D341Med (cell line): ENCODE results near the gene COL9A3.
A peak's percentile ranks its signal among the peaks of the same experiment; 100 is the strongest.

ENCODE experiments used
- DNase-seq: peaks from one replicate; pipeline ENCODE4 v3.0.0; 2012; ENCODE audit warnings: low spot score

Gene COL9A3

DNA sequence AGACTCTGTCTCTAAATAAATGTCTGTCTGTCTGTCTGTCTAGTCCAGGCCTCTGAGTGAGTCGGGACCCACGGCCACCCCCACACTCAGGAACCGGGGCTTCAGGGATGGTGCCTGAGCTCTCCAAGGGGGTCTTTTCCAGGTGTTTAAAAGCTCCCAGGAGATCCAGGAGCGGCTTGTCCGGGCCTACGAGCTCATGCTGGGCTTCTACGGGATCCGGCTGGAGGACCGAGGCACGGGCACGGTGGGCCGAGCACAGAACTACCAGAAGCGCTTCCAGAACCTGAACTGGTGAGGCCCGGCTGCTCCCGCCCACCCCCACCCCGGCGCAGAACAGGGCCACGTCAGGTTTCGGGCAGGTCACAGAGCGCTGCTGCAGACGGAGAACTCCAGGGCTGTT is 5.5 kb upstream of the COL9A3 start:
- DNase-seq: no peak

DNA sequence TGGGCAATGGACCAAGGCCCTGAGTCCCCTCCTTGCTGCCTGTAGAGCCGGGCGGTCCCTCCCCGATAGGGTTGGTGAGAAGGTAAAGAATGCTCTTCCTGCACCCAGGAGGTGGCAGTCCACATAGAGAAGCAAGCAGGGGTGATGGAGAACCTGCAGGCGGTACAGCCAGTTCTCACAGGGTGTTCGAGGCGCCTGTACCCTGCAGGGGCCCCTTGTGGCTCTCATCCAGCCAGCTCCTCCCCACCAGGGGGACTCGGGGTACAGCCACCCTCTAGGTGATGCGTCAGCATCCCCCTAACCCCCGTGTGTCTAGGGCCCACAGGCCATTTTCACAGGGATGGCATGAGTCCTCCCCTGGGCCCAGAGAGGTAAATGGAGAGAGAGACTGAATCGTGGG is 5.1 kb upstream of the COL9A3 start:
- DNase-seq: no peak

DNA sequence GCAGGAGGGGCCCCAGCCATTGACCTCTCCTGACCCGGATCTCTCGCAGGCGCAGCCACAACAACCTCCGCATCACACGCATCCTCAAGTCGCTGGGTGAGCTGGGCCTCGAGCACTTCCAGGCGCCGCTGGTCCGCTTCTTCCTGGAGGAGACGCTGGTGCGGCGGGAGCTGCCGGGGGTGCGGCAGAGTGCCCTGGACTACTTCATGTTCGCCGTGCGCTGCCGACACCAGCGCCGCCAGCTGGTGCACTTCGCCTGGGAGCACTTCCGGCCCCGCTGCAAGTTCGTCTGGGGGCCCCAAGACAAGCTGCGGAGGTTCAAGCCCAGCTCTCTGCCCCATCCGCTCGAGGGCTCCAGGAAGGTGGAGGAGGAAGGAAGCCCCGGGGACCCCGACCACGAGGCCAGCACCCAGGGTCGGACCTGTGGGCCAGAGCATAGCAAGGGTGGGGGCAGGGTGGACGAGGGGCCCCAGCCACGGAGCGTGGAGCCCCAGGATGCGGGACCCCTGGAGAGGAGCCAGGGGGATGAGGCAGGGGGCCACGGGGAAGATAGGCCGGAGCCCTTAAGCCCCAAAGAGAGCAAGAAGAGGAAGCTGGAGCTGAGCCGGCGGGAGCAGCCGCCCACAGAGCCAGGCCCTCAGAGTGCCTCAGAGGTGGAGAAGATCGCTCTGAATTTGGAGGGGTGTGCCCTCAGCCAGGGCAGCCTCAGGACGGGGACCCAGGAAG is 4.5 kb upstream of the COL9A3 start:
- DNase-seq: no peak

DNA sequence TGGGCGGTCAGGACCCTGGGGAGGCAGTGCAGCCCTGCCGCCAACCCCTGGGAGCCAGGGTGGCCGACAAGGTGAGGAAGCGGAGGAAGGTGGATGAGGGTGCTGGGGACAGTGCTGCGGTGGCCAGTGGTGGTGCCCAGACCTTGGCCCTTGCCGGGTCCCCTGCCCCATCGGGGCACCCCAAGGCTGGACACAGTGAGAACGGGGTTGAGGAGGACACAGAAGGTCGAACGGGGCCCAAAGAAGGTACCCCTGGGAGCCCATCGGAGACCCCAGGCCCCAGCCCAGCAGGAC is 4.0 kb upstream of the COL9A3 start:
- no peak for DNase-seq

DNA sequence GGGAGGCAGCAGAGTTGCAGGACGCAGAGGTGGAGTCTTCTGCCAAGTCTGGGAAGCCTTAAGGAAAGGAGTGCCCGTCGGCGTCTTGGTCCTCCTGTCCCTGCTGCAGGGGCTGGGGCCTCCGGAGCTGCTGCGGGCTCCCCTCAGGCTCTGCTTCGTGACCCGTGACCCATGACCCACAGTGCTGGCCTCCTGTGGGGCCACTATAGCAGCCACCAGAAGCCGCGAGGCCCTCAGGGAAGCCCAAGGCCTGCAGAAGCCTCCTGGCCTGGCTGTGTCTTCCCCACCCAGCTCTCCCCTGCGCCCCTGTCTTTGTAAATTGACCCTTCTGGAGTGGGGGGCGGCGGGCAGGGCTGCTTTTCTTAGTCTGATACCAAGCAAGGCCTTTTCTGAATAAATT is 3.3 kb upstream of the COL9A3 start:
- no peak for DNase-seq

DNA sequence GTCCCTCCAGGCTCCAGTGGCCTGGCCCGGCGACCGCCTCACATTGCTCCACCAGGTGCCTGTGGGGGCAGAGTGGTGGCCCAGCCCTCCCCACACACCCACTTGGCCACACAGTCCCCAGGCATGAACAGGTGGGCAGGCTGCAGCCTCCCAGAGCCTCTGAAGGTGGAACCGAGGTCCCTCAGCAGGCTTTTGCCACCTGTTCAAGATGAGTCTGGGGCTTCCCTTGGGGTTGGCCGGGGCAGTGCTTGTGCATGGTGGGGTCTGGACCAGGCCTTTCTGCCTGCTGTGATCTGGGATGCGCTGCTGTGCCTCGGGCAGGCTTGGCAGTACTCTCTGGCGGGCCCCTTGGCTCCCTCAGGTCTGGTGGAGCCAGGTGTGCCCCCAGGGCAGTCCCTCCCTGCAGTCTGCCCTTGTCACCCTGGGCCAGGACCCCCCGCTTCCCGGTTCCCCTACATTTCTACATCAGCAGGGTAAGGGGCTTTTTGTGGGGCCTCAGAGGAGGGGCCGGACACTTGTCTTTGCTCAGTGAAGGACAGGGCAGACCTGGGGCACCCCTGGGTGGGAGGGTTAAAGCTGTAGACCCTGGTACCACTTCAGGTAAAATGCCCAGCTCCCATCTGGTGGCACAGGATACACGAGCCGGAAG is 2.7 kb upstream of the COL9A3 start:
- no peak for DNase-seq

DNA sequence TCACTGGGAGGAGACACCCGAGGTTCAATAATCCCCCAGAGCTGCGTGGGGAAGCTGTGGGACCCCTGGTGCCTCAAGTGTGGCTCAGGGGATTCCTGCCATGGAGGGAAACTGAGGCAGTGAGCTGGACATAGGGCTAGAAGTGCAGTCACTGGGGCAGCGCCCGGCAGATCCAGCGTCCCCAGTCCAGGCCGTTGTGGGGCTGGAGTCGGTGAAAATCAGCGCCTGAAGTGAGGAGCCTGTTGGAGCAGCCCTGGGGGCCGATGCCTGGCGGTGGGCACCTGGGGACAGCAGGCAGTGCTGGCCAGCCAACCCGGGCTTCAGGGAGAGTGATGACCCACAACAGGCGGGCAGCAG is 2.2 kb upstream of the COL9A3 start:
- DNase-seq: no peak

DNA sequence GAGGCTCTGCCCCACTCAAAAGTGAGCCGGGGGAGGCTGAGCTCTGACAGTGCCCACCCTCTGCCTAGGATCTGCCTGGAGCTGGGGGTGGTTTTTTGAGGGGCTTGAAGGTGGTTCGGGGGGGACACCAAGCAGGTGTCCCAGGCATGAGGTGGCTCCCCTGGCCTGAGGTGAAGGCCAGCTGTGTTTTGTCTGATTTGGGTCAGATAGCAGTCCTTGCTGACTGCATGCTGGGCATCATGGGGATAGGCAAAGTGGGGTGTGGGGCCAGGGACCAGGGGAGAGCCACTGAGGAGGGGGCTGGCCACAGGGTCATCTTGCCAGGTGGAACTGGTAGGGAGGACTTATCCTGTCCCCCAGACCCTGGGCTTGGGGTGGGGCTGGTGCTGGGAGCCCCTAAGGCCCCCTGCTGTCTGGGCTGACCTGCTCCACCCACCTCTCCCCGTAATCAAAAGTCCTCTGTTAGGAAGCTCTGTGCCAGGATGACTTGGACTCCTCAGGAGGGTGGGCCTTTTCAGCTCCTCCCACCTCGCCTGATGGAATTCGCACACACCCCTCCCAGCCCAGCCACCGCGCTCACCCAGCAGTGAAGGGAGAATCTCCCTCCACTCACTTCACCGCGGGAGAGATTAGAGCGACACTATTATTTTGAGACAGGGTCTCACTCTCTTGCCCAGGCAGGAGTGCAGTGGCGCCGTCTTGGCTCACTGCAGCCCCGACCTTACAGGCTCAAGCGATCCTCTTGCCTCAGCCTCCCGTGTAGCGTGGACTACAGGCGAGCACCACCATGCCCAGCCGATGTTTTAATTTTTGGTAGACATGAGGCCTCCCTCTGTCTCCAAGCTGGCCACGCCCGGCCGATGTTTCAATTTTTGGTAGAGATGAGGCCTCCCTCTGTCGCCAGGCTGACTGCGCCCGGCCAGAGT is 1.5 kb upstream of the COL9A3 start:
- no peak for DNase-seq

DNA sequence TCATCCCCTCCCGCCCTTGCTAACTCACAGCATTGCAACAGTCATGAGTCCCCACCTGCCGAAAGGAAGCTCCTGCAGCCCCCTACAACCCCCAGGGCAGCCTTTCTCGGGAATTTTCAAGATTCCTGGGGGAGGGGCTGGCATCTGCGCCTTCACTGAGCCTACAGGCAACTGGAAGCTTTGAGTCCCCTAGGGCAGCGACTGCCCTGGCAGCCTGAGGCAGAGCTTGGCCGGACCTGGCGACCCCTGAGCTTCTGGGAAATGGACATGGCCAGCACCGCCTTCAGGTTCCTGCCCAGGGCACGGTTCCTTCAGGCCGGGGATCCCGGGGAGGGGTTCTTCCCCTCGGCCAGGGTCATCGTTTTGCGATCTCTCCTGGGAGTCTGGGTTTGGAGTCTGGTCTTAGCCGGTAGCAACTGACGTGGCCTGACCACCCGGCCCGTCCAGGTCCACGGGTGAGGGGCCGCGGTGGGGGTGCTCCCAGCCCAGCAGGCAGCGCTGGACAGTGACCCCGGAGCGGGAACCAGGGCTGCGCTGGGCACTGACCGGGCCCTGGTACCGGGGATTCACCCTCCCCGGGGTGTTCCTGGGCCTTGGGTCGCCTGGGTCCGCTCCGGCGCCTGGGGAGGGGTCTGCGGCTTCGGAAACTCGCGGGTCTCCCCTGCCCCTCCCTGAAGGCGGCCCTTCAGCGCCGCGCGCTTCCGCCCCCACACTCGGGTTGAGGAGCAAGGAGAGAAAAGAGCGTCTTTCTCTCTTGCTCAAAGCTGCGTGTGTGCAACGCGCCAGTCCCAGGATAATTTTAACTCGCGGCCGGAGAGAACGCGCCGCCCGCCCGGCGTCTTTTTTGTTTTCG is 593 bp upstream of the COL9A3 start:
- DNase-seq: no peak

DNA sequence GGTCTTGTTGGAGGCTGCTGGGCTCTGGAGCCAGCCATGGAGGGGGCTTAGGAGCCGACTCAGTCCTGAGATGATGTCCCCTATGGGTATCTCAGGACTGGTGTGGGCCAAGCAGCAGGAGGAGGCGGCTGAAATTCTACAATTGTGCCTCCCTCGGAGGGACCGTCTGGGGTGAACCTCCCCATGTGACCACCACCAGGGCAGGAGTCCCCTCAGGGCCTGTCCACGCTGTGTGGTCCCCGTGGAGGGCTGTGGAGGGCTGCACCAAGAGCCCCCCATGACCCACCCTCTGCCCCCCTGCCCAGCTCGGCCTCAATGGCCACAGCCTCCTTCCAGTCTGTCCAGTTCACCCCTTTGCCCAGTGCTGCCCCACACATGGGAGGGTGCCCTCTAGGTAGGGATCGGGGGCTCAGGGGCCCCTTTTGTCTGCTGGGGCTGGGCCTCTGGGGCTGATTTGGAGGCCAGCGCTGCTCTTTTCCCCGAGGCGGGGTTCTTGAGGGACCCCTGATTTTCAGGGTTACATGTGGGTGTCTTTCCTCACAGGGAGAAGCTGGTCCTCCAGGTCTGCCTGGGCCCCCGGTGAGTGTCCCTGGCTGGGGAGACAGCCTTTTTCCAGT is 1.2 kb downstream of the COL9A3 start:
- DNase-seq: no peak

DNA sequence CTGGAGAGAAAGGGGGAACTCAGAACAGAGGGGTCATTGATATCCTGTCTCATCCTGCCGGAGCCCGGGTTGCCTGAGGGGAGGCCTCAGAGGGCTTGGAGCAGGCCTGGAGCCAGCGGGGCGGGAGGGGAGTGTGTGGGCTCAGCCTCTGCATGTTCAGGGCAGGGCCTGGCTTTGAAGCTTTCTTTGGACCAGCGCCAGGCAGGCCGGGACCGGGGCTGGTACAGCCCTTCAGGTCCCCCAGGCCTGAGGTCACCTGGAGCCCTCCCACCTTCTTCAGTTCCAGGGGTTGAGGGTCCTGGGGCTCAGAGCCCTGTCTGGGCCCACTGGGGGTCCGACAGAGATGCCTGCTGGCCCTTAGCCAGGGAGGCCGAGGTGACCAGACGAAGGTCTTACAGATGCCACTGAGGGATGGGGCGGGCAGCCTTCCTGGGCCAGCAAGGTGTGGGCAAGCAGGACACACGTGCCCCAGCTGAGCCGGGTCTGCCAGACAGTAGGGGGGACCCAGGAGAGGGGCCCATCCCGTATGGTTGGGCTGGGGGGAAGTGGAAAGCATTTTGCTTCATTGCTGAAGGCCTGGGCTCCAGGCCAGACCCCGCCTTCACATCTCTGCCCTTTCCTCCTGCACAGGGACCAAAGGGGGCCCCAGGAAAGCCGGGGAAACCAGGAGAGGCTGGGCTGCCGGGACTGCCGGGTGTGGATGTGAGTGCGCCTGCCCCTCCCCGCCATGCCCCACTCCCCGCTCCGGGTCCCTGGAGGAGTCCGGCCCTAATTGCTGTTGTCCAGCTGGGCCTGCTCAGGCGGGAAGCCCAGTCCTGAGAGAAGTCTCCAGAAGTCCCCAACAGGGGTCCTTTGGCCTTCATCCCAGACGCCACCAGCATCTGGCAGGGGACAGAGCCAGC is 2.0 kb downstream of the COL9A3 start:
- DNase-seq: no peak

DNA sequence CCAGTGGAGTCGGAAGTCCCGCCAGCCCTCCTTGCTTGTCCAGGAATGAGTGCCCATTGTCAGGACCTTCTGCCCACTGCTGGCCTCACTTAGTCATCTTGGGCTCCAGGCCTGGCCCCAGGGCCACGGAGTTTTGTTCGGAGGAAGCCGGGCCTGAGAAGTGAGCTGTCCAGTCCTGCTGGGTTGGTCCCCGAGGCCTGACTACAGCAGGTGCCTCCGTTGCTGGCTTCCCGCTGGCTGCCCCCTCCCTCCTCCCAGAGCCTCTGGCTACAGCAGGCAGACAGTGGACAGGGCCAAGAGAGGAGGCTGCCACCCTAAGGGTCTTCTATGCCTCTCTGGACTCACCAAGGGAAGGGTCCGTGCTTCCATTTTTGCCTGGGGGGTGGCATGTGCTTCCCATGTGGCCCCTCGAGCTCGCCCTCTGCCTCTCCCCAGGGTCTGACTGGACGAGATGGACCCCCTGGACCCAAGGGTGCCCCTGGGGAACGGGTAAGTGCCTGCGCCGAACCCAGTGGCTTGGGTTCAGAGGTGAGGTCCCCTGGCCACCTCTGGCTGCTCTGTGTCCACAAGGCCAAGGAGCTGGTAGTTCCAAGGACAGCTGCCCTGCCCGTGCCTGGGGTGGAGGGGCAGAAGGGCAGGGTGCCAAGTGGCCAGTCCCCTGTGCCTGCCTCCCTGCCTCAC is 2.8 kb downstream of the COL9A3 start:
- DNase-seq: no peak

DNA sequence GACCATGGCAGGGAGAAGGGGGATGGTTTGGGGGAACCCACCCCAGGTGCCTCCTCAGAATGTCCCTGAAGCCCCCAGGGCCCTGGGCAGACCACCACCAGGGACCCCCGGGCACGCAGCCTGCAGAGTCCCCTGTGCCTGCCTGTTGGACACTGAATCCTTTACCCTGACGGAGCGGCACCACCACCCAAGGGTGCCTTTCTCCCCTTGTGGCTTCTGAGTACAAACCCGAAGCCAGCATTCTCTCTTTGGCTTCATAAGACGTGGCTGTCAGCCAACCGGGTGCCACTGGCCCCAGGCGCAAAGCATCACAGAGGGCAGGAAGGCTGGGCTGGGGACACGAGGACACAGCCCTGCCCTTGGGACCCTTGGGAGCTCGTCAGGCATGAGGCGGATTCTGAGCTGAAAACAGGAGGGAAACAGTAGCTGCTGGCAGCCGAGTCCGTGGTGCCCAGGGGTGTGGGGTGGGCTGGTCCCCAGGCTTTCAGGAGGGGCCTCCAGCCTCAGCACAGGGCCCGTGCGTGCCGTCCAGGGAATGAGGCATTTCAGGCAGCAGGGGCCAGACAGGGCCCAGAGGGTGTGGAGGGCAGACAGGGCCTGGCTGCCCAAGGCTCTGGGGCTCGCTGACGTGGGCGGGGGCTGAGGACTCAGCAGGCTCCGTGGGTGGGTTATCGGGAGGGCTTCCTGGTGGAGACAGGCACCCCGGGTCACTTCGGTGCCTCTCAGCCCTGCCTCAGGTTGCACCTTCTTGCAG is 3.5 kb downstream of the COL9A3 start:
- no peak for DNase-seq

DNA sequence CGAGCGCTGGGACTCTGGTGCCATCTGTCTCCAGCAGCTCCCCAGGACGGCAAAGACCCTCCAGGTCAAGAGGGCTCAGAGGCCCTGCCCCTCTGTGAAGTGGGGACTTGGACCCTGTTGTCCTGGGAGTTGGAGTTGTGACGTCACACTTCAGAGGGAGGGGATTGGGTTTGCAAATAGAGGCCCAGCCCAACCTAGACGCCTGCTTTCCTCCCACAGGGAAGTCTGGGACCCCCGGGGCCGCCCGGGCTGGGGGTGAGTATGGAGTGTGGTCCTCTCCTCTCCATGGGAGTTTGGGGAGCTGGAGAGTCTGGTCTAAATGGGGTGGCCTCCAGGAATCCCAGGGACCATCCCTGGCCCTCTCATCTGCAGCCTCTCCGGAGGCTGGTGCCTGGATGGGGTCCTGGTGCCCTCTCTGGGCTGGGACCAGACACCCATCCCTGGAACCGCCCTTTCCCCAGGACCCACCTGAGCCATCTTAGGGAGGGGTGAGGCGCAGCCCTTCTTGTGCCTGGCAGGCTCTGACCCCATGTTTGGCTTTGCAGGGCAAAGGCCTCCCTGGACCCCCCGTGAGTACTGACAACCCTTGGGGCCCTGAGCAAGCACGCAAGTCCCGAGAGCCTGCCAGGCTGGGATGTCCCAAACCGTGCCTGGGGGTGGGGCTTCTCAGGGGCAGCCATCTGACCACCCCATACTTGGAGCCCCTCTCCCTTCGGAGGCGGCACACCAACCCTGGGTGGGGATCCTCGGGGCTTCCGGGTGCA is 4.3 kb downstream of the COL9A3 start:
- no peak for DNase-seq

DNA sequence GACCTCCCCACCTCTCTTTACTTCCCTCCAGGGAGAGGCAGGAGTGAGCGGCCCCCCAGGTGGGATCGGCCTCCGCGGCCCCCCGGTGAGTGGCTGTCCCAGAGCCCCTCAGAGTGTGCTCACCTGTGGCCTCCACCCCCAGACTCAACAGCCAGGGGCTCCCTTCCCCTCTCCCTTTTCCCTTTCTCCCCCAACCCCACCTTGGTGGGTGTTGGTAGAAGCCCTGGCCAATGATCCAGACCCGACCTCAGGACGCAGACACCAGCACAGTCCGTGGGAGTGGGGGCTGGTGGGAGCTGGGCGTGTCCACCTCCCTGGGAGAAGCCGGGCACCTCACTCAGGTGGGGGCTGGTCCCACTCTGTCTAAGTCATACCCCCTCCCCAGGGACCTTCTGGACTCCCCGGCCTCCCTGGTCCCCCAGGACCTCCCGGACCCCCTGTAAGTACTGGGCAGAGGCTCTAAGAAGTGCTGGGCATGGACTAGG is 4.9 kb downstream of the COL9A3 start:
- no peak for DNase-seq

DNA sequence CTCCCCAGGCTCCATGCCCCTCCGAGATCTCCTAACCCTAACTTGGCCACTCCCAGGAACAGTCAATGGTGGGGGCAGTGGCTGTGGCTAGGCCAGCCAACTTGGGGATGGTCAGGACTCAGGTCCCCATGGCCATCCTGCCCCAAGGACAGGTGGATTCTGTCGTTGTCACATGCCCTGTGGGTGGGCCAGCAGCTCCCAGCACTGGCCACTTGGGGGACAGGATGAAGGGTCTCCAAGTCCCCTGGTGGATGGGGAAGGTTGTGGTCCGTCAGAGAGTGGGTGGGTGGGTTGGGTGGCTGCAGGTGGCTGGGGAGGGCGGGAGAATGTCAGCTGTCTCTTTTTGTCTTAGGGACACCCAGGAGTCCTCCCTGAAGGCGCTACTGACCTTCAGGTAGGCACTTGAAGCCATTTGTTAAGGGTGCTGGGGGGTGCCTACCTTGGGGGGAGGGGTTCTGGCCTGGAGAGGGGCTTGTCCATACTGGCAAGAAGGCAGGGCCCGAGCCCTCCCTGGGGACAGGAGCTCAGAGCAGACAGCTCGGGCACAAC is 5.5 kb downstream of the COL9A3 start:
- no peak for DNase-seq

DNA sequence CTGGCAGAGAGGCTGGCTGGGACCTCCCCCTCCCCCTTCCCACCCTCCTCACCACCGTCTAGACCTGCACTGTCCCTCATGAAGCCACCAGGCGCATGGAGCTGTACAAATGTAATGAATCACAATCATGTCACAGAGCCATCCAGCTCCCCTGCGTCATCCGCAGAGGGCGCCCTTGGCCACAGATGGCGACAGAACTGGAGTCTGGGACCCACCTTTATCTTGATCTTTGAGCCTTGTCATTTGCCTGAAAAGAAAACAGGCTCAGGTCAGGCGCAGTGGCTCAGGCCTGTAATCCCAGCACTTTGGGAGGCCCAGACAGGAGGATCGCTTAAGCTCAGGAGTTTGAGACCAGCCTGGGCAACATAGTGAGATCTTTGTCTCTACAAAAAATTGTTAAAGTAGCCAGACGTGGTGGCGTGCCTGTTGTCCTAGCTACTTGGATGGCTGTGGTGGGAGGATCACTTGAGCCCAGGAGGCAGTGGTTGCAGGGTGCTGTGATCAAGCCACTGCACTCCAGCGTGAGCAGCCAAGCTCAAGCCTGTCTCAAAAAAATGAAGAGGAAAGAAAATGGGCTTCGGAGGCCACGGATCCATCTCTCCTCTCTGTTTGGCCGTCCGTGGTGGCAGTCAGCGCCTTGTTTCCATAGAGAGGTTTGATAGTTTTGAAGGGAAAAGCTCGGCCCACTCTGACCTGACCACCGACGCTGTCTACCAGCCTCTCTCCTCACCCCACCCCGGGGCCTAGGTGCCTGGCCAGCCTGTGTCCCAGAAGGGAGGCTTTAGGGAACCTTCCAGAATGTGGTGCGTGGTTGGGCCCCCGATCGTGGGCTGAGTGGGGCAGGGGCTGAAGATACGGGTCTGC is 6.2 kb downstream of the COL9A3 start:
- peak; percentile 88 for DNase-seq
